22Rv1 (cell line): Measurements from ENCODE around the gene ZDHHC11.

Source experiments
- ZFX ChIP-seq: fragments of 450-650 bp; IDR thresholded peaks from 2 replicates; pipeline ENCODE4 v1.6.1; 2017; ENCODE audit warnings: antibody characterized with exemption, borderline replicate concordance
- TF ChIP-seq, protein P1 (sequence below): fragments of 450-650 bp; IDR thresholded peaks from 2 replicates; pipeline ENCODE4 v1.5.1; 2017; ENCODE audit warnings: mild to moderate bottlenecking

DNA sequence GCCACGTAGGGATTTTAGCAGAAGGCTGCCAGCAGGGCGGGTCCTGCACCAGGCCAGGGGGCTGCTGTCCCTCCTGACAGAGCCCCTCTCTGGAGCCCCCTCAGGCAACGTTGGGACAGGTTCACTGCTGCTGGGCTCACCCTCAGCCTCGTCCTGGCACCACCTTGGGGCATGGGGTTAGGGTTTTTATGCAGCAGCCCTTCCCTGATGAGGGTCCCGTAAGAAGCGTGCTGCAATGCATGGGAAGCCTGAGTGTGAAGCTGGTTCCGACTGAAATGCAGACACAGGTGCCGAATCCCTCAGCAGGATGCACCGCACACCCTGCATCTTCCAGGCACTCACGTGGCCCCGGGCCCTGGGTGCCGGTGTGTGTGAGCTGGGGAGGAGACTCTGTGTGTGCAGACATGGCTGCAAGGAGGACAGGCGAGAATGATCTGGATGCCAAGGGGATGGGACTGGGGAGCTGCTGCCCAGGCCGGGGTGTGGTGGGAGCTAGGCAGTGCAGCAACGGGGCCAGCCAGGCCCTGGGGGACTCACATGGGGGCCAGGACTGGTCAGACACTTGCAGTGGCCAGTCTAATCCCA is 93.3 kb downstream of the ZDHHC11 start:
- TF ChIP-seq, protein P1, sequence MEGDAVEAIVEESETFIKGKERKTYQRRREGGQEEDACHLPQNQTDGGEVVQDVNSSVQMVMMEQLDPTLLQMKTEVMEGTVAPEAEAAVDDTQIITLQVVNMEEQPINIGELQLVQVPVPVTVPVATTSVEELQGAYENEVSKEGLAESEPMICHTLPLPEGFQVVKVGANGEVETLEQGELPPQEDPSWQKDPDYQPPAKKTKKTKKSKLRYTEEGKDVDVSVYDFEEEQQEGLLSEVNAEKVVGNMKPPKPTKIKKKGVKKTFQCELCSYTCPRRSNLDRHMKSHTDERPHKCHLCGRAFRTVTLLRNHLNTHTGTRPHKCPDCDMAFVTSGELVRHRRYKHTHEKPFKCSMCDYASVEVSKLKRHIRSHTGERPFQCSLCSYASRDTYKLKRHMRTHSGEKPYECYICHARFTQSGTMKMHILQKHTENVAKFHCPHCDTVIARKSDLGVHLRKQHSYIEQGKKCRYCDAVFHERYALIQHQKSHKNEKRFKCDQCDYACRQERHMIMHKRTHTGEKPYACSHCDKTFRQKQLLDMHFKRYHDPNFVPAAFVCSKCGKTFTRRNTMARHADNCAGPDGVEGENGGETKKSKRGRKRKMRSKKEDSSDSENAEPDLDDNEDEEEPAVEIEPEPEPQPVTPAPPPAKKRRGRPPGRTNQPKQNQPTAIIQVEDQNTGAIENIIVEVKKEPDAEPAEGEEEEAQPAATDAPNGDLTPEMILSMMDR: no peak
- no peak for TF ChIP-seq ZFX
